HG03558 (cell line): ENCODE data around the gene L3MBTL3.

ENCODE experiments used
- ATAC-seq: cut with Tn5 transposase; IDR thresholded peaks from one replicate; pipeline ENCODE4 v1.9.1; 2021; ENCODE audit warnings: moderate number of reproducible peaks; ENCODE audit not compliant: unreplicated experiment; ENCODE audit errors: extremely low read depth

Gene L3MBTL3

GRCh38 chr6:130018292-130018743, at the start of gene L3MBTL3:
Gene L3MBTL3, plus strand, starts transcription at chr6:130018581. Its CDS starts 24,119 bp downstream, at chr6:130042700.
- no peak for ATAC-seq

DNA sequence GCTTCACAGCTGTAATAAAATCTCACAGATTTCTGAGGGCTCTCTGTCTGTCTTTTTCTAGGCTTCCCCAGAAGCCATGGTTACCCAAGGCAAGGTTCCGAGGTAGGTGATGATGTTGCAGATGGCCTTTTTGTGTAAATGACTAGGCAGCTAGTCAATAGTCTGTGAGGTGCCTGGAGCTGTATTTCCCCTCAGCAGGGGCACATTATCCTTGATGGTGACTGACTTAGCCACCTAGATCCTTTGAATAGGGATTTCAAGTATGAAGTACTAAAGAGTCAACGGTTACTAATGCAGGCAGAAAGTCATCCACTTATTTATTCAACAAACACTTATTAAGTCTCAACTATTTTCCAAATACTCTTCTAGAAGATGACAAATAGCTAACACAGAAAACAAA, 49.3 kb upstream of the L3MBTL3 start:
- no peak for ATAC-seq

DNA sequence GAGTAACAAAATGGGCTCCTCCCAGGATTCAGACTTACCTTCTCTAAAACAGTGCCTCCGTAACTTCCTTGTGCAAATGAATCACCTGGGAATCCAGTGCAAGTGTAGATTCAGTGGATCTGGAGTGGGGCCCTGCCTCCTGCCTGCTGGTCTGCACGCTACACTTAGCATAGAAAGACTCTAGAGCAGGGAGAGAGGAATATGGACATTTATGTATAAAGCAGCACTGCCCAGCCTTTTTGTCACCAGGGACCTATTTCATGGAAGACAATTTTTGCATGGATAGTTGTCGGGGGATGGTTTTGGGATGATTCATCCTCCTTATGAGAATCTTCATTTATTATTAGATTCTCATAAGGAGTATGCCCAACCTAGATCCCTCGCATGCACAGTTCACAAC, 42.3 kb upstream of the L3MBTL3 start:
- no peak for ATAC-seq

DNA sequence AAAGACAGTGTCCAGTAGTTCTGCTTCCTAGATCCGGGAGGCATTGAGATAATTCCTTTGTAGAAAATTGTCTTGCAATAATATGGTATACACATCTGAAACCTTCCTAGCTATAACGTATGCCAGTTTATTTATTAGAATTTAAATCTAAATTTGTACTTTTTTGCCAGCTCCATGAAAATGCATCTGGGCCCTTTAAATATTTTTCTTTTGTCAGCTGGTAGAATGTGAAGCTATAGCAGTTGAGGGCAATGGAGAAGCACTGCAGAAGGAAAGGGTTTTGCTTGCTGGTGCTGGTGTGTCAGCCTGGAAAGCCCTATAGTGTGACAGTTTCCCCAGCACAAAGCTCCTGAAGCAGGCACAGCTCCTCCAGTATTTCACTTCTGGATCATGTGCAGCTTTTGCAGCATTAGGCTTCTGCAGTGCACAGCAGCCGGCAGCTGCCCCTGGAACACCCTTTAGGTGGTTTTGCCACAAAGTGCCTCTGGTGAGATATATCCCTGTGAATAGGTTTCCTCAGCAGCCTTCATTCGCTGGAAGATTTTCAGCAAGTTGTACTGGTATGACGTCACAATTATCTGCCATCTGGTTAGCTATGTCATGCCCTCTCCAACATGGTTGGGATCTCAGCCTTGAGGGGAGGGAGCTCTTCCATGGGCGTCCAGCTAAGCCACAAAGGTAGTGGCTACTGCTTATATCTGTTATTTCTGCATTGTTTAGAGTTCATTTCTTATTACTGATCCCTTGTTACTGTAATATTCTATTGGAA, 40.0 kb upstream of the L3MBTL3 start:
- no peak for ATAC-seq

DNA sequence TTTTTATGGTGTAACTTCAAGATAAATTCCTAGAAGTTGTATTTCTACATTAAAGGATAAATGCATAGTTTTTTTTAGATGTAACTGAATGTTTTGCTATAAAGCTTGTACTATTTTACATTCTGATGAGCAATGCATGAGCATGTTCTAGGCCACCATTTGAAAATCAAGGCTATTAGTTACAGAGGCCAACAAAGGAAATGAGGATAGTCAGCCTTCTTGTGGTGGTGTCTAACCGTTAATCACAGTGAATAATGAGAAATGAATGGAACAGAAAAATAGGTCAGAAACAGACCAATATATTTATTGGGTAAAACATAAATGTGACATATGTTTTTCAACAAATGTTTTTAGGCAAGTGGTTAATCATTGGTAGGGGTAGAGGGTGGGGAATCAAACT, 37.6 kb upstream of the L3MBTL3 start:
- ATAC-seq: no peak

DNA sequence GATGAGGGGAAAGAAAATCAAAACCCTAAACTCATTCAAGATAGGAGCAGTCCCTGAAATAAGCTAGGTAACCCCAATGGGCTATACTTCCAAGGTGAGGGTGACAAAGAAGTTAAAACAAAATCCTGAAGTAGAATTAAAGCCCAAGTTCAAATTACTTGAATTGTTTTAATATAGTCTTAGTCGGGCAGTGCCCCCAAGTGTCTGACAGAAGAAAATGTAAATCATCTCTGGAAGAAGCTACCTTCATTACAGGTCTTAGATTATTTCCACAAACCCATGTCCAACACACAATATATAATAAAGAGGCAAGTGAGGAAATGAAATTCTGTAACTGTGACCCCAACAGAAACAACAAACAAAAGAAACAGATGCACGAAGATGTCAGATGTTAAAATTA, 36.8 kb upstream of the L3MBTL3 start:
- ATAC-seq: no peak

- no peak for ATAC-seq
Observed at GRCh38 chr6:129989396-129989795, 29.0 kb upstream of the L3MBTL3 start.

DNA sequence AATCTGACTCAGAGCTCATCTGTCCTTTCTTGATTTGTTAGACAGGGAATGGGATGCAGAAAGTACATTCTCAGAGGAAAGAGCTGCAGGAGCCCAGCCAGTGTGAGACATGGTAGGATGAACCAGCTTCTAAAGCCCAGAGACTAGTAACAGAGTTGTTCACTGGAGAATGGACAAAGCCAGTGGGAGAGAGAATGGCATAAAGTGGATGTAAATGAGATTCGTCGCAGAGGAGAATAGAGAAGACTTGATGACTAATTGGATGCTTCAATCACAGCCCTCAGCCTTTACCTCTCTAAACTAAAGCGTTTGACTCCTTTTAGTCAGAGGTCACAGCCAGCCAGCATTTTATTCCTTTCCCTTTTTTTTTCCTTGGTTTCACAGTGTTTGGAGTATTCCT, 25.5 kb upstream of the L3MBTL3 start:
- ATAC-seq: no peak

- ATAC-seq: no peak
Observed at GRCh38 chr6:129994410-129994809, 24.0 kb upstream of the L3MBTL3 start.

DNA sequence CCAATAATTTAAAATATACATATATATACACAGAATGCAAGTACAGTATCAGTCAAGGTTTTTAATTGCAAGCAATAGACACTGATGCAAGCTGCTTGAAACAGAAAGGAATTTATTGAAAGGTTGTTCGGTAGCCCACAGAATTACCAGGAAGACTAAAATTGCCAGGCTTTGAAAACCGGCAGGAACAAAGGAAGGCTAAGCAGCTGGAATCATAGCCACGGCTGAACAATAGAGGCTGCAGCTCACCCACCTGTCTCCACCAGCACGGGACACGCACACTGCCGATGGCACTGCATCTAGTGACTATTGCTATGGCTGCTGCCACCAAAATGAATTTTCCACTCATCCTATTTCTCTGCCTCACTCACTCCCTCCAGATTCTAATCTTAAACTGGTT, 22.0 kb upstream of the L3MBTL3 start:
- no peak for ATAC-seq

DNA sequence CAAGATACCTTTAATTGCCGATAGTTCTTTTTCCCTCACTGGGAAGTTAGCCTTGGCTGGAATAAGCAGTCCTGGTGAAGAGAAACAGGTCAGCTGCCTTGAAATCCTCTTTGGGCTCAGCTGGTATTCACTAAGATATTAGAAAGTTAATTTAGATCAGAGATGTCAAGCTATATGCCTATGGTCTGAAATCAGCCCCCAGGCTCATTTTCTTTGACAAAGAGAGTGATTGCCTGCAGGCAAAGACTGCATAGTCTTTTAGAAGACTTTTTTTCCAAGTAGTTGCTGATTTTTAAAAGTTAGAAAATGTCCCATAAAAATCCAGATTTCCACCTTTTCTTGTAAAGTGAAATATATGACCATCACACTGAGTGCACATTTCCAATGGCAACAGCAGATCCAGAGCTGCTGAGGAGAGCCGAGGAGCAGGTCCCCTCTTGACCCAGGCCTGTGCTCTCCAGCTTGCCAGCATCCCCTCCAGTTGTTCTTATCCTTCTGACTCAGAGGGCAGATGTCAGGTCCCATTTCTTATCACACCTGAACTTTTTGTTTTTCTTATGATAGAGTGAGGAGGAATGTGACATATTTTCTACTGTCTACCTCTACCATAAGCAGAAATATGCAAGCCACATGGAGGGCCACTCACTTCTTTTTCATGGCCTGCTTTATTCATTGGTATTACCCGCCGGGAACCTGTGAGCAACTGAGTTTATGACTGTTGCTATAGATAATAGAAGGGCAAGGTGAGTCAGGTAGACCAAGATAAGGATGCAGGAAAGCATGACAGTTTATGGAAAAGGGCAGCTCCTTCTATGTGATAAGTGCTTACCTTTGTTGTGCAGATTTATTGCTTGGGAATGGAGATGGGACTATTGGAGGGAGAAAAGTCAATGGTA, 17.6 kb upstream of the L3MBTL3 start:
- ATAC-seq: no peak

DNA sequence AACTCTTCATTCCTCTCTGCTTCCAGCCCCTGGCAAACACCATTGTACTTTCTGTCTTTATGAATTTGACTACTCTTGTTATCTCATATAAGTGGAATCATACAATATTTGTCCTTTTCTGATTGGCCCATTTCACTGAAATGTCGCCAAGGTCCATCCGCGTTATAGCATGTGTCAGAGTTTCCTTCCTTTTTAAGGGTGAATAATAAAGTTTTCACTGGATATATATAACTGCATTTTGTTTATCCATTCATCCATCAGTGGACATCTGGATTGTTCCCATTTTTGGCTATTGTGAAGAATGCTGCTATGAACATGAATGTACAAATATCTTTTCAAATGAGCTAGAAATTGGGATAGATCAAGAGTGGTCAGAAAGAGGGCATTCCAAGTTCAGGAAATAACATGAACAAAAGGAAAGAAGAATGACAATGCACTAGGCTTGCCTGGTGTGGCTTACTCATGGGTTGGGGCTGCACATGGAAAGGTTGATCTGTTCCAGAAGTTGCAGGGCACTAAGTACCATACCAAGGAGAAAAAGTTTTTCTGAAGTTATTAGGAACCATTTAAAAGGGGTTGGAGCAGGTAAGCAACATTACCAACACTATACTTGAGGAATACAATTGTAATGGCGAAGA, 10.0 kb upstream of the L3MBTL3 start:
- no peak for ATAC-seq

DNA sequence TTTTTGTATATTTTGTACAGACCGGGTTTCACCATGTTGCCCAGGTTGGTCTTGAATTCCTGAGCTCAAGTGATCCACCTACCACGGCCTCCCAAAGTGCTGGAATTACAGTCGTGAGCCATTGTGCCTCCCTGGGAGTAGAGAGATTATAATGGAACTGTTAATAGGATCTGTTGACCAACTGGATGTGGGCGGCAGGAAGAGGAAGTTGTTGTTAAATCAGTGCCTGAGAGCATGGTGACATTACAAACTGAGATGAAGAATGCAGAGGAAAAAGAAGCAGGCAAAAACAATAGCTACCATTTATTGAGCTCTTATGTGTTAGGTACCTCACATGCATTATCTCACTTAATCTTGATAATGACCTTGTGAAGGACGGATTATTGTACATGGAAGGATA, 9.2 kb upstream of the L3MBTL3 start:
- no peak for ATAC-seq

- ATAC-seq: no peak
Observed at GRCh38 chr6:130010387-130010786, 8.0 kb upstream of the L3MBTL3 start.

DNA sequence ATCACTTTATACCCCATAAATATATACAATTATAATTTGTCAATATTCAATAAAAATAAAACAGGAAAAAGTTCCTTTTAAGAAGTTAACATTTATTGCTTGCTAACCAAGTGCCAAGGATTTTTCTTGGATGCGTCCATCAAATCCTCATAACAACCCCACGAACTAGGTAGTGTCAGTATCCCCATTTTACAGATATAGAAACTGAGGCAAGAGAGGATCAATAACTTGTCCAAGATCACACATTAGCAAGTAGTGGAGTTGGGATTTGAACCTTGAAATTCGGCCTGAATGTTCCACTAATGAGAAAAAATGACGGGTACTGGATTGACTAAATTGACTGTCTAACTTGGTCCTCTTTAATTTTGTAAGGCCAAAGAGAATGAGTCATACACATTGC, 5.7 kb upstream of the L3MBTL3 start:
- no peak for ATAC-seq

DNA sequence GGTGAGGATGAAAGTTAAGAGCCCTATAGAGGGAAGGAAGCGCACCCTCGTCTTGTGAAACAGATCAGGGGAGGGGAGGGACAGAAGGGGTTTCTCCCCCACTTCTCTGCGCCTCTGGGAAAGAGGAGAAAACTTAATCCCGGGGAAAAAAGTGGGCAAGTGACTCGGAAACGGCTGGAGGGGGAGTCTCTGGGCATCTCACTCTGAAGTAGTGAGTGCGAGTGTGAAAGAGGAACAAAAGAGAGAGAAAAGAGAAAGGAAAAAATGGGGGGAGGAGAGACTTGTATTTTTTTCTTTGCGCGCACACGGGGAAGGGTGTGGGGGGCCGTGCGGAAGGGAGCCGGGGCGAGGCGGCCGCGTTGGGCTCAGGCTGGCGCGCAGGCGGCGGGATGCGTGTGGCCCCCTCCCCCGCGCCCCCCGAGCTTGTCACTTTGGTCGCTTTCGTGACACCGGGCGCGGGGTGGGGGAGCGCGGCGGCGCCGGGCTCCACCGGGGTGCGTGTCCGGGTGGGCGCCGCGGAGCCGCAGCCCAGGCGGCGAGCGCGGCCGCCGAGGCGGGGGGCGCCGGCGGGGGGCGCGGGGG, 454 bp downstream of the L3MBTL3 start:
- no peak for ATAC-seq

GRCh38 chr6:130019326-130020072, 1.1 kb downstream of the L3MBTL3 start:
- no peak for ATAC-seq

GRCh38 chr6:130020073-130020906, 1.9 kb downstream of the L3MBTL3 start:
- ATAC-seq: no peak
